ENCODE results near the gene DUT.

Gene DUT

GRCh38 chr15:48292458-48292857 lies 38.8 kb upstream of the DUT start:
- no peak overlapping the region for H3K9ac ChIP-seq (ENCODE audit: insufficient read length, low read depth)

GRCh38 chr15:48297668-48298067 lies 33.6 kb upstream of the DUT start:
- no peak for DNase-seq (ENCODE audit: low read depth, low spot score)
- H3K36me3 ChIP-seq (ENCODE audit: insufficient read depth, insufficient read length, low read length), result no peaks in the 10 kb centered on the region
- no peaks in the 10 kb centered on the region for H3K27me3 ChIP-seq (ENCODE audit: insufficient read depth, insufficient read length)
- H3K9me3 ChIP-seq (ENCODE audit: insufficient read depth, low read length), result no peaks in the 10 kb centered on the region
- no peak overlapping the region for H3K9ac ChIP-seq (ENCODE audit: insufficient read length, low read depth)
- TF ChIP-seq SUZ12 (IDR thresholded peaks at IDR 0.05; ENCODE audit: extremely low read depth, insufficient read depth, insufficient read length) (no peak), ZNF274 (IDR thresholded peaks at IDR 0.05; ENCODE audit: low read depth, low read length) (no peak), YY1 (IDR thresholded peaks at IDR 0.05; ENCODE audit: insufficient read depth, insufficient read length) (no peak)
- no peak overlapping the region for H3K4me3 ChIP-seq (ENCODE audit: insufficient read length, low read depth)
- no peaks in the 10 kb centered on the region for H3K4me1 ChIP-seq (ENCODE audit: insufficient read depth, insufficient read length)

More at GRCh38 chr15:48292458-48292857, 38.8 kb upstream of the DUT start:
- Histone ChIP-seq H3K4me3 (ENCODE audit: insufficient read length, low read depth) (no peak overlapping the region), H3K36me3 (ENCODE audit: insufficient read depth, insufficient read length, low read length) (no peaks in the 10 kb centered on the region), H3K4me1 (ENCODE audit: insufficient read depth, insufficient read length) (no peaks in the 10 kb centered on the region), H3K27me3 (ENCODE audit: insufficient read depth, insufficient read length) (no peaks in the 10 kb centered on the region), H3K9me3 (ENCODE audit: insufficient read depth, low read length) (no peaks in the 10 kb centered on the region)
- TF ChIP-seq YY1 (IDR thresholded peaks at IDR 0.05; ENCODE audit: insufficient read depth, insufficient read length) (no peak), SUZ12 (IDR thresholded peaks at IDR 0.05; ENCODE audit: extremely low read depth, insufficient read depth, insufficient read length) (no peak), ZNF274 (IDR thresholded peaks at IDR 0.05; ENCODE audit: low read depth, low read length) (no peak)
- DNase-seq (ENCODE audit: low read depth, low spot score), result no peak

GRCh38 chr15:48298914-48299313 lies 32.3 kb upstream of the DUT start:
- H3K36me3 ChIP-seq (ENCODE audit: insufficient read depth, insufficient read length, low read length), result no peaks in the 10 kb centered on the region
- no peak overlapping the region for H3K9ac ChIP-seq (ENCODE audit: insufficient read length, low read depth)
- no peaks in the 10 kb centered on the region for H3K9me3 ChIP-seq (ENCODE audit: insufficient read depth, low read length)
- H3K27me3 ChIP-seq (ENCODE audit: insufficient read depth, insufficient read length), result no peaks in the 10 kb centered on the region
- DNase-seq (ENCODE audit: low read depth, low spot score), result no peak
- no peak overlapping the region for H3K4me3 ChIP-seq (ENCODE audit: insufficient read length, low read depth)
- TF ChIP-seq SUZ12 (IDR thresholded peaks at IDR 0.05; ENCODE audit: extremely low read depth, insufficient read depth, insufficient read length) (no peak), ZNF274 (IDR thresholded peaks at IDR 0.05; ENCODE audit: low read depth, low read length) (no peak), YY1 (IDR thresholded peaks at IDR 0.05; ENCODE audit: insufficient read depth, insufficient read length) (no peak)
- no peaks in the 10 kb centered on the region for H3K4me1 ChIP-seq (ENCODE audit: insufficient read depth, insufficient read length)

- Histone ChIP-seq H3K27me3 (ENCODE audit: insufficient read depth, insufficient read length) (no peaks in the 10 kb centered on the region), H3K9me3 (ENCODE audit: insufficient read depth, low read length) (no peaks in the 10 kb centered on the region), H3K4me3 (ENCODE audit: insufficient read length, low read depth) (no peak overlapping the region), H3K36me3 (ENCODE audit: insufficient read depth, insufficient read length, low read length) (no peaks in the 10 kb centered on the region), H3K9ac (ENCODE audit: insufficient read length, low read depth) (no peak overlapping the region), H3K4me1 (ENCODE audit: insufficient read depth, insufficient read length) (no peaks in the 10 kb centered on the region)
- no peak for DNase-seq (ENCODE audit: low read depth, low spot score)
- TF ChIP-seq ZNF274 (IDR thresholded peaks at IDR 0.05; ENCODE audit: low read depth, low read length) (no peak), YY1 (IDR thresholded peaks at IDR 0.05; ENCODE audit: insufficient read depth, insufficient read length) (no peak)
Observed at GRCh38 chr15:48300038-48300437, 31.2 kb upstream of the DUT start.

- Histone ChIP-seq H3K27me3 (ENCODE audit: insufficient read depth, insufficient read length) (no peaks in the 10 kb centered on the region), H3K4me1 (ENCODE audit: insufficient read depth, insufficient read length) (no peaks in the 10 kb centered on the region), H3K9ac (ENCODE audit: insufficient read length, low read depth) (no peak overlapping the region), H3K9me3 (ENCODE audit: insufficient read depth, low read length) (no peaks in the 10 kb centered on the region), H3K4me3 (ENCODE audit: insufficient read length, low read depth) (no peak overlapping the region), H3K36me3 (ENCODE audit: insufficient read depth, insufficient read length, low read length) (no peaks in the 10 kb centered on the region)
- no peak for TF ChIP-seq YY1 (IDR thresholded peaks at IDR 0.05; ENCODE audit: insufficient read depth, insufficient read length)
- TF ChIP-seq ZNF274 (IDR thresholded peaks at IDR 0.05; ENCODE audit: low read depth, low read length), result no peak
- TF ChIP-seq SUZ12 (IDR thresholded peaks at IDR 0.05; ENCODE audit: extremely low read depth, insufficient read depth, insufficient read length), result no peak
- DNase-seq (ENCODE audit: low read depth, low spot score), result no peak
Observed at GRCh38 chr15:48304398-48304797, 26.8 kb upstream of the DUT start.

- Histone ChIP-seq H3K9ac (ENCODE audit: insufficient read length, low read depth) (no peak overlapping the region), H3K9me3 (ENCODE audit: insufficient read depth, low read length) (no peaks in the 10 kb centered on the region), H3K27me3 (ENCODE audit: insufficient read depth, insufficient read length) (no peaks in the 10 kb centered on the region), H3K36me3 (ENCODE audit: insufficient read depth, insufficient read length, low read length) (no peaks in the 10 kb centered on the region), H3K4me3 (ENCODE audit: insufficient read length, low read depth) (no peak overlapping the region), H3K4me1 (ENCODE audit: insufficient read depth, insufficient read length) (no peaks in the 10 kb centered on the region)
- DNase-seq (ENCODE audit: low read depth, low spot score), result no peak
- TF ChIP-seq ZNF274 (IDR thresholded peaks at IDR 0.05; ENCODE audit: low read depth, low read length), result no peak
- no peak for TF ChIP-seq SUZ12 (IDR thresholded peaks at IDR 0.05; ENCODE audit: extremely low read depth, insufficient read depth, insufficient read length)
- TF ChIP-seq YY1 (IDR thresholded peaks at IDR 0.05; ENCODE audit: insufficient read depth, insufficient read length), result no peak
Observed at GRCh38 chr15:48306639-48307038, 24.6 kb upstream of the DUT start.

GRCh38 chr15:48307586-48307985 lies 23.6 kb upstream of the DUT start:
- Histone ChIP-seq H3K4me1 (ENCODE audit: insufficient read depth, insufficient read length) (peaks cover 2% of the 10 kb centered on the region), H3K9me3 (ENCODE audit: insufficient read depth, low read length) (no peaks in the 10 kb centered on the region), H3K9ac (ENCODE audit: insufficient read length, low read depth) (no peak overlapping the region), H3K27me3 (ENCODE audit: insufficient read depth, insufficient read length) (no peaks in the 10 kb centered on the region), H3K4me3 (ENCODE audit: insufficient read length, low read depth) (no peak overlapping the region), H3K36me3 (ENCODE audit: insufficient read depth, insufficient read length, low read length) (no peaks in the 10 kb centered on the region)
- TF ChIP-seq ZNF274 (IDR thresholded peaks at IDR 0.05; ENCODE audit: low read depth, low read length), result no peak
- no peak for TF ChIP-seq SUZ12 (IDR thresholded peaks at IDR 0.05; ENCODE audit: extremely low read depth, insufficient read depth, insufficient read length)
- no peak for TF ChIP-seq YY1 (IDR thresholded peaks at IDR 0.05; ENCODE audit: insufficient read depth, insufficient read length)
- no peak for DNase-seq (ENCODE audit: low read depth, low spot score)

GRCh38 chr15:48309740-48310139 lies 21.5 kb upstream of the DUT start:
- H3K9ac ChIP-seq (ENCODE audit: insufficient read length, low read depth), result no peak overlapping the region
- no peaks in the 10 kb centered on the region for H3K36me3 ChIP-seq (ENCODE audit: insufficient read depth, insufficient read length, low read length)
- no peak overlapping the region for H3K4me3 ChIP-seq (ENCODE audit: insufficient read length, low read depth)
- TF ChIP-seq YY1 (IDR thresholded peaks at IDR 0.05; ENCODE audit: insufficient read depth, insufficient read length) (no peak), SUZ12 (IDR thresholded peaks at IDR 0.05; ENCODE audit: extremely low read depth, insufficient read depth, insufficient read length) (no peak), ZNF274 (IDR thresholded peaks at IDR 0.05; ENCODE audit: low read depth, low read length) (no peak)
- DNase-seq (ENCODE audit: low read depth, low spot score), result no peak
- no peaks in the 10 kb centered on the region for H3K9me3 ChIP-seq (ENCODE audit: insufficient read depth, low read length)
- H3K27me3 ChIP-seq (ENCODE audit: insufficient read depth, insufficient read length), result no peaks in the 10 kb centered on the region
- H3K4me1 ChIP-seq (ENCODE audit: insufficient read depth, insufficient read length), result peaks cover 2% of the 10 kb centered on the region

All from NT2/D1 (cell line).